Measurements from ENCODE around the gene NCAPH2.

The NCAPH2 gene

GRCh38 chr22:50507991-50508884 lies at the start of gene NCAPH2:
Gene NCAPH2 (plus strand): TSS chr22:50508224. CDS start chr22:50508338, 114 bp downstream.
- peak; percentile 67 to 79 for ATAC-seq

- no peak for ATAC-seq
These were observed 49.0 kb upstream of the NCAPH2 start for GRCh38 chr22:50459016-50459415.

GRCh38 chr22:50459496-50460140 lies 48.4 kb upstream of the NCAPH2 start:
- no peak for ATAC-seq

GRCh38 chr22:50460938-50461337 lies 47.1 kb upstream of the NCAPH2 start:
- no peak for ATAC-seq

- no peak for ATAC-seq
These were observed 46.5 kb upstream of the NCAPH2 start for GRCh38 chr22:50461536-50461935.

- no peak for ATAC-seq
These were observed 46.0 kb upstream of the NCAPH2 start for GRCh38 chr22:50461979-50462540.

- ATAC-seq = no peak
These were observed 44.7 kb upstream of the NCAPH2 start for GRCh38 chr22:50463188-50463900.

- no peak for ATAC-seq
These were observed 43.6 kb upstream of the NCAPH2 start for GRCh38 chr22:50464451-50464850.

GRCh38 chr22:50465066-50465930 lies 42.7 kb upstream of the NCAPH2 start:
- ATAC-seq = no peak

GRCh38 chr22:50467341-50467740 lies 40.7 kb upstream of the NCAPH2 start:
- no peak for ATAC-seq

- ATAC-seq = no peak
These were observed 40.1 kb upstream of the NCAPH2 start for GRCh38 chr22:50467773-50468440.

- ATAC-seq = no peak
These were observed 39.4 kb upstream of the NCAPH2 start for GRCh38 chr22:50468626-50469025.

- peak; percentile 87 for ATAC-seq
These were observed 38.4 kb upstream of the NCAPH2 start for GRCh38 chr22:50469377-50470305.

- no peak for ATAC-seq
These were observed 37.5 kb upstream of the NCAPH2 start for GRCh38 chr22:50470491-50470890.

- no peak for ATAC-seq
These were observed 36.7 kb upstream of the NCAPH2 start for GRCh38 chr22:50471197-50471847.

GRCh38 chr22:50471962-50472361 lies 36.1 kb upstream of the NCAPH2 start:
- no peak for ATAC-seq

GRCh38 chr22:50473088-50473487 lies 34.9 kb upstream of the NCAPH2 start:
- ATAC-seq = peak in 1 of 2 donors; percentile 12

GRCh38 chr22:50473855-50474671 lies 34.0 kb upstream of the NCAPH2 start:
- no peak for ATAC-seq
